Transverse colon (tissue), 4 donors: ENCODE data around the gene ANKRD44. TPM values are rescaled to one million over a fixed set of nuclear protein-coding genes. Genes with fewer than 3 reads are reported as not detected.

Experiments
- DNase-seq: peaks from one replicate; pipeline ENCODE4 v3.0.0-alpha.2; 2019
- H3K27ac ChIP-seq, 4 donors: fragments of 200-600 bp; sonication (generic); 2 replicates each; pipeline ENCODE4 v1.5.1; 2016 to 2018; ENCODE audit warnings: inconsistent platforms in 4 of 4
- H3K27me3 ChIP-seq: fragments of 200-600 bp; sonication (generic); 2 replicates; pipeline ENCODE4 v1.5.1; 2017; ENCODE audit warnings: inconsistent platforms
- H3K36me3 ChIP-seq, 4 donors: fragments of 200-600 bp; sonication (generic); 2 replicates each; pipeline ENCODE4 v1.5.1; 2017 to 2019; ENCODE audit warnings: inconsistent platforms in 4 of 4
- H3K4me1 ChIP-seq, 4 donors: fragments of 200-600 bp; sonication (generic); 2 replicates each; pipeline ENCODE4 v1.5.1; 2017 to 2020; ENCODE audit warnings: inconsistent platforms in 4 of 4
- H3K4me3 ChIP-seq, 4 donors: fragments of 200-600 bp; sonication (generic); 1 replicate in 1 of 4; 2 replicates in 3 of 4; pipeline versions ENCODE4 v1.5.1 to v1.6.1; 2017 to 2019; ENCODE audit warnings: inconsistent platforms in 4 of 4
- H3K9me3 ChIP-seq, 2 donors: fragments of 200-600 bp; sonication (generic); 2 replicates each; pipeline ENCODE4 v1.5.1; 2017 to 2019; ENCODE audit warnings: inconsistent platforms in 2 of 2
- CTCF ChIP-seq, 5 experiments: fragments of 200-600 bp in 3 of 5; fragments of 450-650 bp in 2 of 5; sonication (generic) in 3 of 5; IDR thresholded peaks; 1 replicate in 2 of 5; 2 replicates in 3 of 5; pipeline ENCODE4 v1.5.1; 2016 to 2017; ENCODE audit warnings: antibody characterized with exemption in 5 of 5, inconsistent platforms in 3 of 5, mild to moderate bottlenecking in 2 of 5, moderate library complexity in 1 of 5
- EP300 ChIP-seq: sonication (generic); formaldehyde crosslinking; IDR thresholded peaks from one replicate; pipeline ENCODE4 v1.6.1; 2017; ENCODE audit warnings: antibody characterized with exemption, low read depth
- POLR2A ChIP-seq: fragments of 450-650 bp; IDR thresholded peaks from one replicate; pipeline ENCODE4 v1.6.1; 2016; ENCODE audit warnings: antibody characterized with exemption, mild to moderate bottlenecking, moderate library complexity
- POLR2AphosphoS5 ChIP-seq, 3 donors: sonication (generic); formaldehyde crosslinking; IDR thresholded peaks; one replicate each; pipeline ENCODE4 v1.6.1; 2016; ENCODE audit warnings: antibody characterized with exemption in 3 of 3
- WGBS, 2 donors: methylation state at CpG; one replicate each; pipeline ENCODE4 v1.1.5; 2018; ENCODE audit warnings: low coverage in 1 of 2; 5-methylcytosine and 5-hydroxymethylcytosine counted together
- in situ Hi-C, 4 donors: fragments of 200-750 bp; cut with MboI; loops; one replicate each; pipeline versions ENCODE4 v1.15.0 to v1.15.1; 2017; ENCODE audit warnings: low sequenced_read_pairs in 3 of 4, low pct_ligation_motif_present in 1 of 4, low pct_unique_long_range_greater_than_20kb in 1 of 4
- intact Hi-C: fragments of 100-400 bp; cut with DNase I; formaldehyde crosslinking; loops from one replicate; pipeline ENCODE4 v1.15.1; 2023; ENCODE audit warnings: low total_unique reads
- total RNA-seq, 4 donors: library from RNA; depleted of rRNA; stranded (reverse); fragments of >200 nt; gene quantifications; one replicate each; pipeline ENCODE4 v1.1.0, GENCODE V29; 2016

The ANKRD44 gene
- total RNA-seq, 4 donors from 2014 or later: 13.9 to 46.8 (median 27.5) TPM

DNA sequence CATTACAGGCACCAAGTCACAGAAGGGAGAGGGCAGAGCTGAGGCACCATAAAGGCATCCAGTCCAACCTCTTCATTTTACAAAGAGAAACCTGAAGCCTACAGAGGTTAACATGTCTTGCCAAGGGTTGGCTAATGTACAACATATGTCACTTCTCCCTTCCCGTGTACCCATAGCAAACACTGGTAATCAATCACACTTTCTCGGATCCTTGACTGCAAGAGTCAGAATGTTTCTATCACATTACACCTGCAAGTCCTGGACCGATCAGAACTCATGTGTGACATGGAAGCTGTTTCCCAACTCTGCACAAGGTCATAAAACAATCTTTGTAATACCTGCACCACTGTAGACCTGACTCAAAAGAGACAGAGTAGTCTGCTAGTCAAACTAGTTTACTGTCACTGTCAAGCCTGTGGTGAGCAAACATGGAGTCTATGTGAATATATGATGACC lies 6.0 kb downstream of the ANKRD44 start:
- DNase-seq: no peak
- Histone ChIP-seq H3K27ac (peak overlapping the region; percentile 44 to 90 (median 85)), H3K4me3 (no peak overlapping the region), H3K36me3 (no peaks in the 10 kb centered on the region), H3K4me1 (peaks cover 3 to 22% (median 20%) of the 10 kb centered on the region in 4 donors), H3K9me3 (no peaks in the 10 kb centered on the region), H3K27me3 (no peaks in the 10 kb centered on the region)
- intact Hi-C loops (no loop called here), in situ Hi-C loops (loop anchor here in 2 of 4 donors (25.0 kb wide), 2 partner anchors 117 to 192 kb away; no protein-coding TSS in a partner anchor)
- 58% methylated on average over 3 of the region's 3 CpGs; no CpG with 5 or more reads in 1 of the 2 donors for WGBS, 2 donors
- TF ChIP-seq EP300 (no peak), POLR2A (no peak), POLR2AphosphoS5 (IDR thresholded peaks at IDR 0.05) (no peak), CTCF (IDR thresholded peaks at IDR 0.05) (no peak)

GRCh38 chr2:197300139-197300538 lies 10.4 kb downstream of the ANKRD44 start:
- H3K9me3 ChIP-seq: no peaks in the 10 kb centered on the region
- WGBS, 2 donors: 94% methylated on average over 2 of the region's 2 CpGs; no CpG with 5 or more reads in 1 of the 2 donors
- no peaks in the 10 kb centered on the region for H3K36me3 ChIP-seq
- intact Hi-C loops: no loop called here
- no peak for DNase-seq
- no peak overlapping the region for H3K27ac ChIP-seq
- H3K4me3 ChIP-seq: no peak overlapping the region
- in situ Hi-C loops: loop anchor here in 2 of 4 donors (25.0 kb wide), 2 partner anchors 113 to 188 kb away; no protein-coding TSS in a partner anchor
- no peaks in the 10 kb centered on the region for H3K27me3 ChIP-seq
- TF ChIP-seq CTCF (IDR thresholded peaks at IDR 0.05) (no peak), EP300 (no peak), POLR2A (no peak), POLR2AphosphoS5 (IDR thresholded peaks at IDR 0.05) (no peak)
- peaks cover 0 to 30% (median 4%) of the 10 kb centered on the region in 4 donors for H3K4me1 ChIP-seq

DNA sequence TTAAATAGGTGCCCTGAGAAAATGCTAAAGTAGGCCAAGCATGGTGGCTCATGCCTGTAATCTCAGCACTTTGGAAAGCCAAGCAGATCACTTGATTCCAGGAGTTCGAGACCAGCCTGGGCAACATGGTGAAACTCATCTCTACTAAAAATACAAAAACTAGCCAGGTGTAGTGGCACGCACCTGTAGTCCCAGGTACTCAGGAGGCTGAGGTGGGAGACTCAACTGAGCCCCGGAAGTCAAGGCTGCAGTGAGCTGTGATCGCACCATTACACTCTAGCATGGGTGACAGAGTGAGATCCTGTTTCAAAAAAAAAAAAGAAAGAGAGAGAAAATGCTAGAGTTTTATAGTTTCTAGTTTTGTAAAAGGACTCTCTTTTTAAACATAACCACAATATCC lies 12.0 kb downstream of the ANKRD44 start:
- no peak overlapping the region for H3K27ac ChIP-seq

GRCh38 chr2:197297772-197298318 lies 12.7 kb downstream of the ANKRD44 start:
- H3K4me1 ChIP-seq: peaks cover 6 to 48% (median 12%) of the 10 kb centered on the region in 4 donors
- H3K27me3 ChIP-seq: no peaks in the 10 kb centered on the region
- 71 to 88% methylated on average over 4 of the region's 4 CpGs for WGBS, 2 donors
- no peak for DNase-seq
- no peaks in the 10 kb centered on the region for H3K9me3 ChIP-seq
- H3K4me3 ChIP-seq: no peak overlapping the region
- peak overlapping the region in 3 of 4 donors; percentile 26 to 61 (median 27) for H3K27ac ChIP-seq
- TF ChIP-seq POLR2A (no peak), EP300 (no peak), POLR2AphosphoS5 (IDR thresholded peaks at IDR 0.05) (no peak), CTCF (IDR thresholded peaks at IDR 0.05) (no peak)
- intact Hi-C loops (no loop called here), in situ Hi-C loops (no loop called here)
- H3K36me3 ChIP-seq: no peaks in the 10 kb centered on the region

More for the DNA sequence above, 12.0 kb downstream of the ANKRD44 start:
- H3K4me1 ChIP-seq: peaks cover 3 to 41% (median 11%) of the 10 kb centered on the region in 4 donors
- TF ChIP-seq POLR2AphosphoS5 (IDR thresholded peaks at IDR 0.05) (no peak), CTCF (IDR thresholded peaks at IDR 0.05) (no peak), POLR2A (no peak), EP300 (no peak)
- no peaks in the 10 kb centered on the region for H3K36me3 ChIP-seq
- DNase-seq: no peak
- no peaks in the 10 kb centered on the region for H3K9me3 ChIP-seq
- H3K27me3 ChIP-seq: no peaks in the 10 kb centered on the region
- intact Hi-C loops: no loop called here
- in situ Hi-C loops: no loop called here
- H3K4me3 ChIP-seq: no peak overlapping the region
- 78% methylated on average over 4 of the region's 4 CpGs; no CpG with 5 or more reads in 1 of the 2 donors for WGBS, 2 donors
